OCI-M2 (cell line): ENCODE measurements around the gene TBC1D14.

ENCODE experiments used
- DNase-seq: peaks from one replicate; lab custom pipeline; 2025; ENCODE audit not compliant: unreplicated experiment; lab: John Stamatoyannopoulos, UW

The TBC1D14 gene

DNA sequence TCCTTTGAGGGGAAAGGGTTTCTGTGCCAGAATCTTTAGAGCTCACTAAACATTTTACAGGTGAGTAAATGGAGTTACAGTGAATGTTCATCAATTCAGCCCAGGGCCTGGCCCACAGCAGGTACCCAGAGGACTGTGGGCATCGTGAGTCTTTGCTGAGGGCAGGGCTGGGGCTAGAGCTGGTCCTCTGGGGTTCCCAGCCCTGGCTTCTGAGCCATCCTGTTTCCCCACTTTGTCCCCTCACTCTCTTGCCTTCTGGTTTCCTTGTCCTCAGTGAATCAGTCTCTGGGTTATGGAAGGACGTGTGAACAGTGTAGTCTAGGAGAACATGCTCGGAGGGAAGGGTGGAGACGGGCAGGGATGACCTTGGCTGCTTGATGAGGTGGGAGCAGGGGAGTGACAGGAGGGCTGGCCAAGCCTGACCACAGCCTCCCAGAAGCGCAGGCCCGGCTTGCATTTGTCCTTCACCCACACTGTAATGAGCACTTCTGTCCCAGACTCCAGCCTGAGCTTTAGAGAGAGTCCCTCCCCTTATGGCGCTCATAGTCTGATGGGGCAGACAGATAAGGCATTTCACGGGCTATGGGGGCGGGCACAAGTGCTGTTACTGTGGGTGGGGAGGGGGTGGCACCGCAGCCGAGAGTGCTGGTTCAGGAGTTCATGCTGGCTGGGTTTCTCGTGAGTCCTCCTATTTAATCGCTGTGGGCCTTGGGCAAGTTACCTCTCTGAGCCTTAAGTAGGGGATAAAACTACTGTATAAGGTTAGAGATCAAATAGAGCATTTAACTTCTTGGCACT, 17.3 kb downstream of the TBC1D14 start:
- no peak for DNase-seq

DNA sequence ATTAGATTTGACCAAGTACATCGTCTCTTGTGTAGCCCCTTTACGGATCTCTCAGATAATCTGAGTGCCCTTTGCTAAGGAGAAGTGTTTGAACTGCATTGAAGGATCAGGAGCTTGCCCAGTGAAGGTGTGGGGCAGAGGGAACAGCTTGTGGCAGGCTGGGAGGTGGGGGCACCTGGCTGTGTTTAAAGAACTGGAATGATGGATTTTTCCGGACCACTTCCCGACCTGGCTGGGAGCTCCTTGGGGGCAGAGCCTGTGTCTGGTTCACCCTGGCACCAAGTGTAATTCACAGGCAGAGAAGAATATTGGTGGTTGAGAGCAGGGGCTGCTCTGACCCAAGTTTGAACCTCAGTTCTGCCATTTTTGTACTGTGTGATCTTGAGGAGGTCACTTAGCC, 18.5 kb downstream of the TBC1D14 start:
- DNase-seq: no peak

DNA sequence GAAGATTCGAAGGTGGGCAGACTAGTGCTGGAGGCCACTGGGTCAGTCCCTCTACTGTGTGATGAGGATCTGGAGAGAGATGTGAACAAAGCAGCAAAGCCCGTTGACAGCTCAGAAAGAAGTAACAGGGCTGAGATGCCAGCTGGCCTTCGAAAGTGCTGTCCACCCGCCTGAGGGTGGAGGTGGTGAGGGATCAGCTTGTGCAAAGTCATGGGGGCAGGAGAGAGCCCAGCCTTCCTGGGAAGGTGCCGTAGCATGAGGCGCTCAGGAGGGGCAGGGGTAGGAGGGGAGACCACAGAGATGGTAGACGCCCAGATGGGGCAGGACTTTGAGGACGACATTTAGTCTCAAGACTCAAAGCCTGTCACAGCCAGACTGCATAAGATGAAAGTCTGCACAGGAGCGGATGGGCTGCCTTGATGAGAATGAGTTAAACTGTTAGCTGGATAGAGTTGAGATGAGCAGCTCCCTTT, 19.7 kb downstream of the TBC1D14 start:
- no peak for DNase-seq

DNA sequence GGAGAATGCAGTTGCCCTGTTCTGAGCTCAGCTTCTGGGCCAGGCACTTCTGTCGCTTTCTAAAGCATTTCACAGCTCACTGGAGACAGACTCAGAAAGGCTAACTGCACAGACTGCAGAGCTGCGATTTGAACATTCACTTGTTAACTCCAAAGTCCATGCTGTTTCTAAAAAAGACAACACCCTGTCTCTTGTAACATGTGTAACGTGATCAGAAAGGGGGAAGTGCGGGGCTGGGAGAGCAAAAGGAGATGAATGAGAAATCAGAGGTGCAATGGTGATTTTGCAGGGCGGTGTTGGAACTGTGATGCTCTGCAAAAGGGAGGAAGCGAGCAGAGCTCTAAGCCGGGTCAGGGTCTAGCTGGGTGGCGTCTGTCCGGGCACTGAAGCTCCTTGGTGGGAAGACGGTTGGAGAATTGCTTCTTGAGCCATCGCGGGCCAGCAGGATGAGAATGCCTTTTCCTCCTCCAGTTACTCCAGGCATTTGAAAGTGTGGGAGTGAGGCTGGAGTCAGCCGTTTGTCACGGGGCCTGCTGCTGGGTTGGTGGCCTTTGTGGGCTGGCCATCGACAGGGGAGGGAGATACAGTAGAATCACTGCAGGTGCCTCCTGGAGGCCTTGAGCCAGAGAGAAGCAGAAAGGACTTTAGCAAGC, 20.3 kb downstream of the TBC1D14 start:
- no peak for DNase-seq

- DNase-seq: no peak
These were observed 22.8 kb downstream of the TBC1D14 start for GRCh38 chr4:6932475-6932874.

DNA sequence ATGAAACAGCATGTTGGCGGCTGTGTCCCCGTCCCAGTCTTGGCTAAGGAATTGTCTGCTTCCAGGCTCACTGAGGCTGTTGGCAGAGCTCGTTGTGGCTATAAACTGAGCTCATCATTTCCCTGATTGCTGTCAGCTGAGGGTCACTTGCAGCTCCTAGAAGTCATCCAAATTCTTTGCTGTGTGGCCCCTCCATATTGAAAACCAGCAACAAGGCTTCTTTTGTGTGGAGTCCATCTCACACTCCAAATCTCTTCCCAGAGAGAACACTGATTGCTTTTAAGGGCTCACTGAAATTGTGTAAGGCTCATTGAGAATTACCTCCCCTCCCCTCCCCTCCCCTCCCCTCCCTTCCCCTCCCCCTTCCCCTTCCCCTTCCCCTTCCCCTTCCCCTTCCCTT, 23.3 kb downstream of the TBC1D14 start:
- DNase-seq: no peak

GRCh38 chr4:6933691-6934430, 24.2 kb downstream of the TBC1D14 start:
- no peak for DNase-seq

- DNase-seq: no peak
These were observed 26.3 kb downstream of the TBC1D14 start for GRCh38 chr4:6935965-6936364.

DNA sequence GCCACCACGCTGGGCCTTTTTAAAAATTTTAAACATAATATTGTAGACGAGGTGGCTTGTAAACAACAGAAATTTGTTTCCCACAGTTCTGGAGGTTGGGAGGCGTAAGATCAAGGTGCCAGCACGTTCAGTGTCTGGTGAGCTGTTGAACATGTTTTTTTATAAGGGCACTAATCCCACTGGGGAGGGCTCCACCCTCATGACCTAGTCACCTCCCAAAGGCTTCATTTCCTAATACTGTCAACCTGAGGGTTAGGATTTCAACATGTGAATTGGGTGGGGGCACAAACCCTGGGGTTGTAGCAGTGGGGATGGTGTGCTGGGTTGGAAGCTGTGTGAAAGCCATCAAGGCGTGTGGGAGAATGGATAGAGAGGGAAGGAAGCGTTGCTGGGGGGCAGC, 27.6 kb downstream of the TBC1D14 start:
- no peak for DNase-seq

DNA sequence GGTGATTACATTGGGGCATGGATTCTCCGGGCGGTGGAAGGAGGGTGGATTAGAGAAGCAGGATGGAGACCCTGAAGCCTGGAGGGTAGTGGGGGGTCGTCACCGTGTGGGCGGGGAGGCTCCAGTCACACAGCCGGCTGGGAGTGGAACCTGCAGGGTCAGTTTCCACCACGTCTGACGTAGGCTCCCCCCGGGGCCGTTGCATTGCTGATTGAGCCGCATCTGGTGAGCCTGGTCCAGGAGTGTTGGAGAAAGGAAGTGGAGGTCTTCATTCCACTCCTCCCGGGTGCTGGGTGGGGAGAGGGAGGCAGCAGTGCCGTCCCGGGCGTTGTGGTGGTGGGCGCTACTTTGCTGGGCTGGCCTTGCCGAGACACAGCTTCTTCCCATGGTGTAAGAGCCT, 28.1 kb downstream of the TBC1D14 start:
- no peak for DNase-seq

GRCh38 chr4:6938237-6938636, 28.6 kb downstream of the TBC1D14 start:
- DNase-seq: no peak

GRCh38 chr4:6938647-6939271, 29.1 kb downstream of the TBC1D14 start:
- no peak for DNase-seq

GRCh38 chr4:6939761-6940743, 30.4 kb downstream of the TBC1D14 start:
- no peak for DNase-seq

GRCh38 chr4:6940744-6941137, 31.1 kb downstream of the TBC1D14 start:
- no peak for DNase-seq

DNA sequence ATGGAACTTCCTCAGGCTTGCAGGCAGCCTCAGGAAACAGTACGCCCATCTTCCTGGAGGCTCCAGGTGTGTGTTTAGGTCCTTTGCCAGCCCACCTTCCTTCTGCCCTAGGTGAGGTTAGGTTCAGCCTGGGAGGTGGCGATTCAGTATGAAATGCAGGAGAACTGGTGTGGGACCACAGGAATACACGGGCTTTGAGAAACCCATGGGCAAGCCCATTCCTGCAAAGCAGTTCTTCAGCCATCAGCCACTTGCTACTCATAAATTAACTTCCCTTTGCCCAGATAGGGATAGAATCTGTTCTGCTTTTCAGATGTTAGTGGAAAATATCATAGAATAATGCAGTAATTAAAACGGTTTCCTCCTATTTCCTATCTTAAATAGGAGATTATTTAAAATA, 32.2 kb downstream of the TBC1D14 start:
- no peak for DNase-seq

DNA sequence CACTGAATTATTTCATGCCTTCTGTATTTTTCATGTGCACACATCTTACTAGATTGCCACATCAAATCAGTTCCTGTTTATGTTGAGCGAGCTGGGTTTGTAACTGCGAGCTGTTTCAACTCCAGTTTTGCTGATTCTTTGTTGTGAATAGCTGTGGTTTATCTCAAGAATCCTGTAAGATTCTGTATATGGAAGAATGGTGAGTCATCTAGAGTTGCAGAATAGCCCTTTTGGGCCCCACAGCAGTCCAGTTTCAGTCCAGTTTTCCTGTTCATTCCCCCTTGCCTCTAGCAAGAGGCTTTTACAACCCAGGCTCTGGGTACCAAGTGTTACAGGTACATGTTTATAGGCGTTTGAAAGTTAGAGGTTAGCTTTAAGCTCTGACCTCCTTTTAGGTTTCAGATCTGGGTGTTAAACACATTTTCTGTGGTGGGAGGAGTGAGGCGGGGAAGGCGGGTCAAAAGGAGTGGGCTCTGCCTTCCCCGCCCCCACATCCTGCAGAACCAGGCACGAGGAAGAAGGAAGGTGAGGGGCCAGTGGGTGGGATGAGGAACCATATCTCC, 32.7 kb downstream of the TBC1D14 start:
- no peak for DNase-seq

- no peak for DNase-seq
These were observed 33.6 kb downstream of the TBC1D14 start for GRCh38 chr4:6943012-6943884.

GRCh38 chr4:6943885-6944225, 34.2 kb downstream of the TBC1D14 start:
- no peak for DNase-seq
